Thyroid gland (tissue), 4 donors: Measurements from ENCODE around the gene IFIT1.

Source experiments
- CTCF ChIP-seq, 6 experiments: fragments of 200-600 bp in 3 of 6; fragments of 450-650 bp in 3 of 6; sonication (generic) in 3 of 6; IDR thresholded peaks; one replicate each; pipeline ENCODE4 v1.5.1; 2016 to 2019; ENCODE audit warnings: antibody characterized with exemption in 6 of 6, mild to moderate bottlenecking in 2 of 6, inconsistent platforms in 1 of 6, moderate library complexity in 1 of 6
- POLR2A ChIP-seq, 2 donors: fragments of 450-650 bp; IDR thresholded peaks; one replicate each; pipeline ENCODE4 v1.6.1; 2017; ENCODE audit warnings: antibody characterized with exemption in 2 of 2, mild to moderate bottlenecking in 2 of 2, moderate library complexity in 1 of 2

DNA sequence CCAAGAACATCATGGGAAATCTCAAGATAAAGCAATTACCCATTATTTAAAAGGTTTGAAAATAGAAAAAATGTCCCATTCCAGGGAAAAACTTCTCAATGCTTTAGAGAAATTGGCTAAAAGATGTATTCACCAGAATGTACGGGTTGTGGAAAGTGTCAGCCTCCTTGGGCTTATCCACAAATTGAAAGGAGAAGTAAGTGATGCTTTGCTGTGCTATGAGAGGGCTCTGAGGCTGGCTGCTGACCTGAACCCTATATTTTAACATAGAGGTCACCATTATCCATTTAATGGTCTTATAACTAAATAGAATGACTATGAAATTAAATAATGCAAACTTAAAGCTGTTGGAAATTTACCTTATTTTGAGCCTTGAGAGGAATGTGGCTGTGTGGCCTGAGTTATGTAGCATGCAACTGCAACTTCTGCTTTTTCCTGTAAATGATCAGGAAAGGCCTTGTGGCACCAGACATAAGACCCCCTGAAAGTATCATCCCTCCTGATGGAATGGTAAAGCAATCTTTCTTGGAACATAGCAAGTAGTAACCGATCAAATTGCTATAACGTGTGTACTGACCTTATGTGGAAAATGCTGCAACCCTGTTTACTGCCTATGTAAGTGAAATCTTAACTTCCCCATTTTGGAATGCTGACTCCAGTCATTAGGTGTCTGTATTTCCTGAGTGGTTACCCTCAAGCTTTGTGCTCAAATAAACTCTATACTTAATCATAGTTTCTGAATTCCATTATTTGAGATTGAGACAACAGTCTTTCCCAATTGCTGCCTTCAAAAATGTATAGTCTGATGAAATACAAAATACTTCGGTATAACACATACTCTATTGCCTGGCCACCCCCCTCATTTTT is 7.7 kb upstream of the IFIT1 start:
- TF ChIP-seq CTCF (IDR thresholded peaks at IDR 0.05): no peak
- no peak for TF ChIP-seq POLR2A (IDR thresholded peaks at IDR 0.05)
